HG02852 (cell line): Measurements from ENCODE around the gene SCYL3.
"Not testable (repeated sequence)": the region's sequence is repeated elsewhere in the genome, so short reads cannot be mapped to it uniquely, and the experiment has no call there.

Experiments
- ATAC-seq: cut with Tn5 transposase; IDR thresholded peaks from one replicate; pipeline ENCODE4 v1.9.1; 2021; ENCODE audit warnings: mild to moderate bottlenecking, moderate library complexity; ENCODE audit not compliant: unreplicated experiment

The SCYL3 gene, protein sequence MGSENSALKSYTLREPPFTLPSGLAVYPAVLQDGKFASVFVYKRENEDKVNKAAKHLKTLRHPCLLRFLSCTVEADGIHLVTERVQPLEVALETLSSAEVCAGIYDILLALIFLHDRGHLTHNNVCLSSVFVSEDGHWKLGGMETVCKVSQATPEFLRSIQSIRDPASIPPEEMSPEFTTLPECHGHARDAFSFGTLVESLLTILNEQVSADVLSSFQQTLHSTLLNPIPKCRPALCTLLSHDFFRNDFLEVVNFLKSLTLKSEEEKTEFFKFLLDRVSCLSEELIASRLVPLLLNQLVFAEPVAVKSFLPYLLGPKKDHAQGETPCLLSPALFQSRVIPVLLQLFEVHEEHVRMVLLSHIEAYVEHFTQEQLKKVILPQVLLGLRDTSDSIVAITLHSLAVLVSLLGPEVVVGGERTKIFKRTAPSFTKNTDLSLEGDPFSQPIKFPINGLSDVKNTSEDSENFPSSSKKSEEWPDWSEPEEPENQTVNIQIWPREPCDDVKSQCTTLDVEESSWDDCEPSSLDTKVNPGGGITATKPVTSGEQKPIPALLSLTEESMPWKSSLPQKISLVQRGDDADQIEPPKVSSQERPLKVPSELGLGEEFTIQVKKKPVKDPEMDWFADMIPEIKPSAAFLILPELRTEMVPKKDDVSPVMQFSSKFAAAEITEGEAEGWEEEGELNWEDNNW

GRCh38 chr1:169893645-169894423, at the start of gene SCYL3:
Gene SCYL3 (minus strand): TSS chr1:169893896. CDS start chr1:169888840, 5,056 bp downstream.
- peak; percentile 84 for ATAC-seq

GRCh38 chr1:169941982-169942830, 48.5 kb upstream of the SCYL3 start:
- no peak for ATAC-seq

GRCh38 chr1:169933984-169934725, 40.5 kb upstream of the SCYL3 start:
- no peak for ATAC-seq

DNA sequence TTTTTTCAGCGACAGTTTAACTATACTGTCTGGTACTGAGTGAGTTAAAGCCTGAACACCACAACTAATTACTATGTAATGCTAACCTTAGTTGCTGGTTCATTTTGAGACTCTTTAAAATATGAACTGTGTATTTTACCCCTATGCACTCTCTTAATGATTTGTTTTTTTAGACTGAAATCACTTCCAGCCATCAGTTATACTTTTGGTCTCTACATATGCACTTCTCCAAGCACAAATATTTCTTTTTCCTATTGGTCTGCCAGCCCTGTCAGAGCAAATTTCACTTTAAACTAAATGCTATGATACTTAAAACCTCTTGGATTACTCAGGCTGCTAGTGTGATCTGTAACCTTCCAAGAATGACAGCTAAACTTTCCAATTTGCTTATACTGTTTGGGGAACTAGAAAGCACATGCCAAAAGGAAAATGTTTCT, 38.1 kb upstream of the SCYL3 start:
- ATAC-seq: no peak

DNA sequence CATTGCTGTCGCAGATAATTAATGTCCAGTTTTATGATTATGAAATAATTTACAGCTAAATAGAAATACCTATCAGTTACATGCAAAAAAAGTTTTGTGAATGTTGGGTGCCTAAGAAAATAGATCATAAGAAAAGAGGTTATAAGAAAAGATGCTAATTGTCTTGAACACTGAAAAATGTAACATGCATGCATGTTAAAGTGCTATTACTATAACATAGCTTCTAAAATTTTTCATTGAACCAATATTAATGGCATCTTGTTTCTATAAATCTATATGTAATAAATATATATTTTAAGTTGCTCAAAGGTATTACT, 35.5 kb upstream of the SCYL3 start:
- ATAC-seq: no peak

DNA sequence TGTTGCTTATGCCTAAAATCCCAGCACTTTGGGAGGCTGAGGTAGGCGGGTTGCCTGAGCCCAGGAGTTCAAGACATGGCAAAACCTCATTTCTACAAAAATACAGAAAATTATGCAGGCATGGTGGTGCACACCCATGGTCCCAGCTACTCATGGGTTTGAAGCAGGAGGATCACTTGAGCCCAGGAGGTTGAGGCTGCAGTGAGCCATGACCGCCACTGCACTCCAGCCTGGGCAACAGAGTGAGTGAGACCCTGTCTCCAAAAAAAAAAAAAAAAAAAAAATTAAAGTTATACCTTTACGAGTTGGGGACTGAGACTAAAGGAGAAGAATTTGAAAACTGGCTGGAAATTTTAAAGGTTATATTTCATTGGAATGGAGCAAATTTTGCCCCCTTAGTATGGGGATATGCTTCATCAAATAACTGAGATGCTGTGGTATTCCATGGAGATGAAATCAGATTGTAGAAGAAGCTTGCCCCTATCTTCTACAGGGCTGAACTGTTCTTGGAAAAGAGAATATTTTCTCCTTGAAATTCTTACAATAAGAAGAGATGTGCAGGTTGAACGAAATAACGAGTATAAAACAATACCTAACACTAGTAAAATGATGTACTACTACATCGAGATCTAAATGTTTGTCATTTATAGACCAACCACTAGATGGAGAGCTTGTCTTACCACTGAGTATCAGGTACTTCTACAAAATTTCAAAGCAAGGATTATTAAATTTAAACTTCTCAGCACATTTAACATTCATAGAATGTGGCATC, 34.9 kb upstream of the SCYL3 start:
- peak; percentile 55 for ATAC-seq

DNA sequence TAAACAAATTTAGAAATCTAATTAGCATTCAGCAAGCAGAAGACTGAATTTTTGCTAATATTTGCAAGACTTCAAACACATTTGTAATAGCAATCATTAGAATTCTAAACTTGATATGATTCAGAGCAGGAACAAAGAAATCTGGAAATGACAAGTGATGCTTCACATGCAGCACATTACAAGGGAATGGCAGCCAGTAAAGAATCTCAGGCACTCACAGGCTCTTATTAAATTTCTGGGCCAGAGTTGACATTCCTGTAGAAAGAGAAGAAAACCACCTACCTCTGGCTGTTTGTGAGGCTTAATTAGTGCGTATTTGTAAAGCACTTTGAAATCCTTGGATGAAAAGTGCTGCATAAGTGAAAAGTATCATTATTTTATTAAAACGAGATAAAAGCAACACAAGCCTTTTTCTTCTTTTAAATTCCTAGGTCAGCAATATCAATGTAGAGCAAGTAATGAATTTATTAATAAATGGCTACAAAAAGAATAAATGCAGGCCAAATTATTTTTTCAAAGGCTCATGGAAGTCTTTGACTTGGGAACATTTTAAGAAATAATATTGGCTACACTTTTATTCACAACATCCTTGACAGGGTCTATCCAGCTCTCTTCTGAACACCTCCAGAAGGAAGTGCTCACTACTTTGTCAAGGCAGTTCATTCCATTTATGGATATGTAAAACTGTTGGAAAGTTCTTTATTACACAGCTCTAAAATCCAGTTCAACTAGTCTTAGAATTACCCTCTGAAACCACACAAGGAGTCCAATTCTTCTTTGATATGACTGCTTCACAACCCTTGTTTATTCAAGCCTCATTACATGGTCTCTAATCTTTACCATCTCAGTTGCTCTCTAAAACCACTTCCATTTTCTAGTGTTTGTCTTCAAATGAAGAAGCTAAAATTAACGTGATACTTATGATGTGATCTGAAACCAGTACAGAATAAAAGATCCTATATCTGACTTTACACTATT, 32.1 kb upstream of the SCYL3 start:
- peak; percentile 86 for ATAC-seq

DNA sequence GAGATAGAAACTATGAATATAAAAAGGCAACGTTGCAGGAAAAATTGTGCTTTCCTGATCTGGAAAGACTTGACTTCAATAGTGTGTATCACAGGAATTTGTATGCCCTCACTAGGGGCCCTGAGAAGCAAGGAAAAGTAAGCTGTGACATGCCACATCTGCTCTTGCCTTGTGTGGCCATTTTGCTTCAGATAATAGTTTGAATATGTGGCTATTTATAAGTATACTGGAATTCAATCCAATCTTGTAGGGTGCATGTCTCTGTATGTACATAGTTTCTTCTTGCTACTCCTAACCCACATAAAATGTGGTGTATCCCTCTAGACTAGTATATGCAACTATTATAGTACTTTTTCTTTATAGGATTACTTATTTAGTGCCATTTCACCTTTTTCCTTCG, 31.1 kb upstream of the SCYL3 start:
- ATAC-seq: no peak

- ATAC-seq: no peak
Measured at GRCh38 chr1:169924063-169924462, 30.4 kb upstream of the SCYL3 start.

DNA sequence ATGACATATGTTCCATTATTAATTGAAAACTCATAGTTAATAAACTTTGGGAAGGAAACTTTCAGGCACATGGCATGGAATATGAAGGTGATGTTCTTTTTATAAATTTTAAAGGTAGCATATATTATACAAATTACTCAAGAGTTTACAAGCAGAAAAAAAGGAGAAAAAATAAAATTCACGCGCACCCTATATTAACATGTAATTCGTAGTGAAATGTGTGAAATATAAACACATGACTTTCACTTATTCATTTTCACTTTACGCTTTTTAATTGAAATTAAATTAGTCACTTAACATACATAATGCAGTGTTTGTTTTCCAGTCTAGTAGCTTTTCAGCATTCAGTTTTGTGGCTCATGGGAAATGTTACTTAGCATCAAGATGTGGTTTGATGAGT, 27.4 kb upstream of the SCYL3 start:
- no peak for ATAC-seq

DNA sequence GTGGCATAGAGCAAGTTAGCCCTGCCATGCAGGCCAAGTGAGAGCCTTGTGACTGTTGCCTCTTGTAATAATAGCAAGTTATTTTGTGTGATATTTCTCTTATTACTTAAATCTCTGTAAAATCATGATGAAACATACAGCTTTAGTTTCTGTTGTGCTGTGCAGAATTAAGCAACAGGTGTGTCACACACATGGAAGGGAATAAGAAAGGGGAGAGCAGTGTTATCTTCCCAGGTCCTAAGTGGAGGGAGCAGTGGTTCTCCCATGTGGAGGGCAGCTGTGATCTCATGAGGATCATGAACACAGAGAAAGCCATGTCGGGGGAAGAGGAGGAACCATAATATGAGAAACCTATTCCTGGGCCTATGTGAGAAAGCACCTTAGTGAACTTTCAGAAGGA, 25.2 kb upstream of the SCYL3 start:
- no peak for ATAC-seq

DNA sequence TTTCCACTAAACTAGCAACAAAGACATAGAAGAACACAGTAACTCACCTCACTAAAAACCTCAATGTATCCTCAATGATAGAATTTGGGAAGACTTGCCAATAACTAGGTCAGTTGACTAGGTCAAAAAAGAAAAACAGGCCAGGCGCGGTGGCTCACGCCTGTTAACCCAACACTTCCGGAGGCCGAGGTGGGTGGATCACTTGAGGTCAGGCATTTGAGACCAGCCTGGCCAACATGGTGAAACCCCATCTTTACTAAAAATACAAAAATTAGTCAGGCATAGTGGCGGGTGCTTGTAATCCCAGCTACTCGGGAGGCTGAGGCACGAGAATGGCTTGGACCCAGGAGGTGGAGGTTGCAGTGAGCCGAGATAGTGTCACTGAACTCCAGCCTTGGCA, 24.5 kb upstream of the SCYL3 start:
- ATAC-seq: not testable (repeated sequence)

DNA sequence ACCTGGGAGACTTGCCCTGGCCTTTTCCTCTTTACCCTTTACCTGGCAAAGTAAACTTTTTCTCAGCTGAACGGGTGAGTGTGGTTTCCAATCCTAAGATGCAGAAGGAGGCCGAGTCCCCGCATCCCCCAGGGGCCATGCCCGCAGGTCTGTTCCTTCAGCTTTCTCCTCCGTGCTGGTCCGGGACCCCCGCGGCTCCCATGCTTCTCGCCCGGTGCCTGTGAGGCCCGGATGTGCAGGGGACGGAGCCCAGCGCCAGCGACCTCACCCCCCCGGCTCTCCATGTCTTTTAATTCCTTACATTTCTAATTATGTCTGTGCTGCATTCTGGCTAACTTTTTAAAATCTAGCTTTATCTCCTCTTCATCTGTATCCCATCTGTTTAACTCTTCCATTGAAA, 21.5 kb upstream of the SCYL3 start:
- no peak for ATAC-seq

- ATAC-seq: no peak
Measured at GRCh38 chr1:169914531-169914930, 20.8 kb upstream of the SCYL3 start.

- ATAC-seq: no peak
Measured at GRCh38 chr1:169909499-169909898, 15.8 kb upstream of the SCYL3 start.

DNA sequence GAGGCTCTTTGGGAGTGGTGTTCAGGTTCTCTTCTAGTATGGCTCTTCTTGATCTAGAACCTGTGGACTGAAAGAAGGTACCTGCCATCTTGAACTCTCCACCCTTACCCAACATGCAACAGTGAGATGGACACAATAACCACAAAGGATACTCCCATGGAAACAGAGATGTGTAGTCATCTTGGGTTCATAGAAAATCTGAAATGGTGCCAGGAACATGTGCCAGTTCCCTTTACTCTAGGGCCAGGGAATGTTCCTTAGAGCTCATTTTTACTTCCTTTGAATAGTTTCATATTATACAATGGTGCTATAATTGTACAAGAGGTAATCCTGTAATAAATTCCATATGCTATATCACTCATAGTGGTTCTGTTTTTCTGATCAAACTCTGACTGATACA, 13.2 kb upstream of the SCYL3 start:
- no peak for ATAC-seq

DNA sequence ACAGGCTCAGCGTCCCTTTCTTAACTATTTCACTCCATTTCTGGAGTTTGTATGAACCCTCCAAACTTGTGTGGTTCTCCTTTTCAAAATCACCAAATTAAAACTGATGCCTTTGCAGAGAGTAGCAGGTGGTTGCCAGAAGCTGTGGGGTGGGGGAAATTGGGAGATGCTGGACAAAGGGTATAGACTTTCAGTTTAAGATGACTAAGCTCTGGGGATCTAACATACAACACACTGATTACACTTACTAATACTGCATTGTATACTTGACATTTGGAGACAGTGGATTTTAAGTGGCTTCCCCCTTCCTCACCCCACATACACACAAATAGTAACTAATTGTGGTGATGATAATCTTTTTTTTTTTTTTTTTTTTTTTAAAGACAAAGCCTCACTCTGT, 11.1 kb upstream of the SCYL3 start:
- no peak for ATAC-seq

GRCh38 chr1:169902751-169903150, 9.1 kb upstream of the SCYL3 start:
- ATAC-seq: no peak
